ENCODE results near the gene ATP6V0D1. TPM values are rescaled to one million over a fixed set of nuclear protein-coding genes. Genes with fewer than 3 reads are reported as not detected.

ATP6V0D1 gene
- 100 to 1,000 TPM in 1 of 3 donors, 10 to 100 TPM in 2; 81.3 to 100 (median 90.2) TPM for polyA plus RNA-seq (ENCODE audit: insufficient read length in 3 of 3)
- long read RNA-seq, donor 1, transcript ATP6V0D1-201 (8 exons, 1,716 nt): major isoform, 44 of 46 reads
- long read RNA-seq, donor 1, partial matches to known transcripts: 0 of 46 reads
- long read RNA-seq, donor 1, other reads (novel, unspliced or antisense): 0 of 46 reads
- long read RNA-seq, donor 2, transcript ATP6V0D1-201 (8 exons, 1,716 nt): major isoform, 48 of 49 reads
- long read RNA-seq, donor 2, partial matches to known transcripts: 0 of 49 reads
- long read RNA-seq, donor 2, other reads (novel, unspliced or antisense): 0 of 49 reads
- long read RNA-seq, donor 3, transcript ATP6V0D1-201 (8 exons, 1,716 nt): major isoform, 33 of 35 reads
- long read RNA-seq, donor 3, partial matches to known transcripts: 0 of 35 reads
- long read RNA-seq, donor 3, other reads (novel, unspliced or antisense): 0 of 35 reads
- long read RNA-seq, donor 4, transcript ATP6V0D1-201 (8 exons, 1,716 nt): major isoform, 40 of 43 reads
- long read RNA-seq, donor 4, partial matches to known transcripts: 0 of 43 reads
- long read RNA-seq, donor 4, other reads (novel, unspliced or antisense): 0 of 43 reads
- long read RNA-seq, donor 5, transcript ATP6V0D1-201 (8 exons, 1,716 nt): major isoform, 25 of 25 reads
- long read RNA-seq, donor 5, partial matches to known transcripts: 0 of 25 reads
- long read RNA-seq, donor 5, other reads (novel, unspliced or antisense): 0 of 25 reads
- long read RNA-seq, donor 6, transcript ATP6V0D1-201 (8 exons, 1,716 nt): major isoform, 43 of 45 reads
- long read RNA-seq, donor 6, partial matches to known transcripts: 0 of 45 reads
- long read RNA-seq, donor 6, other reads (novel, unspliced or antisense): 0 of 45 reads
- long read RNA-seq, donor 7, transcript ATP6V0D1-201 (8 exons, 1,716 nt): major isoform, 52 of 54 reads
- long read RNA-seq, donor 7, partial matches to known transcripts: 0 of 54 reads
- long read RNA-seq, donor 7, other reads (novel, unspliced or antisense): 0 of 54 reads
- long read RNA-seq, donor 8, transcript ATP6V0D1-201 (8 exons, 1,716 nt): major isoform, 13 of 13 reads
- long read RNA-seq, donor 8, partial matches to known transcripts: 0 of 13 reads
- long read RNA-seq, donor 8, other reads (novel, unspliced or antisense): 0 of 13 reads
- long read RNA-seq, donor 9, transcript ATP6V0D1-201 (8 exons, 1,716 nt): major isoform, 50 of 50 reads
- long read RNA-seq, donor 9, partial matches to known transcripts: 0 of 50 reads
- long read RNA-seq, donor 9, other reads (novel, unspliced or antisense): 0 of 50 reads
- long read RNA-seq, donor 10, transcript ATP6V0D1-201 (8 exons, 1,716 nt): major isoform, 34 of 141 reads
- long read RNA-seq, donor 10, partial matches to known transcripts: 99 of 141 reads
- long read RNA-seq, donor 10, other reads (novel, unspliced or antisense): 8 of 141 reads
- long read RNA-seq, donor 11, transcript ATP6V0D1-201 (8 exons, 1,716 nt): major isoform, 32 of 33 reads
- long read RNA-seq, donor 11, partial matches to known transcripts: 0 of 33 reads
- long read RNA-seq, donor 11, other reads (novel, unspliced or antisense): 0 of 33 reads
- long read RNA-seq, donor 12, transcript ATP6V0D1-201 (8 exons, 1,716 nt): major isoform, 54 of 56 reads
- long read RNA-seq, donor 12, partial matches to known transcripts: 0 of 56 reads
- long read RNA-seq, donor 12, other reads (novel, unspliced or antisense): 0 of 56 reads
- long read RNA-seq, donor 13, transcript ATP6V0D1-201 (8 exons, 1,716 nt): major isoform, 24 of 25 reads
- long read RNA-seq, donor 13, partial matches to known transcripts: 0 of 25 reads
- long read RNA-seq, donor 13, other reads (novel, unspliced or antisense): 0 of 25 reads
- long read RNA-seq, donor 14: 0 reads
- long read RNA-seq, donor 15: 0 reads
- long read RNA-seq, donor 16, transcript ATP6V0D1-201 (8 exons, 1,716 nt): major isoform, 39 of 39 reads
- long read RNA-seq, donor 16, partial matches to known transcripts: 0 of 39 reads
- long read RNA-seq, donor 16, other reads (novel, unspliced or antisense): 0 of 39 reads

- peak; percentile 97 for DNase-seq
Measured at GRCh38 chr16:67480833-67481560, at the start of gene ATP6V0D1. Gene ATP6V0D1 (minus strand): TSS chr16:67481157. CDS start chr16:67481086, 71 bp downstream.

GRCh38 chr16:67530013-67530939, 49.3 kb upstream of the ATP6V0D1 start:
- peak; percentile 73 for DNase-seq

- no peak for DNase-seq
Measured at GRCh38 chr16:67529582-67530012, 48.6 kb upstream of the ATP6V0D1 start.

- DNase-seq: no peak
Measured at GRCh38 chr16:67528870-67529581, 48.1 kb upstream of the ATP6V0D1 start.

GRCh38 chr16:67528222-67528869, 47.4 kb upstream of the ATP6V0D1 start, which contains the start of gene RIPOR1:
Gene RIPOR1 (plus strand): TSS chr16:67528829. CDS start chr16:67538447, 9,618 bp downstream.
- no peak for DNase-seq

GRCh38 chr16:67526149-67526791, 45.3 kb upstream of the ATP6V0D1 start:
- DNase-seq: no peak

GRCh38 chr16:67525176-67525860, 44.4 kb upstream of the ATP6V0D1 start:
- no peak for DNase-seq

- peak; percentile 96 for DNase-seq
Measured at GRCh38 chr16:67521095-67521804, 40.3 kb upstream of the ATP6V0D1 start.

GRCh38 chr16:67519242-67519641, 38.3 kb upstream of the ATP6V0D1 start:
- DNase-seq: no peak

- DNase-seq: no peak
Measured at GRCh38 chr16:67518676-67519075, 37.7 kb upstream of the ATP6V0D1 start.

- DNase-seq: peak; percentile 57
Measured at GRCh38 chr16:67517661-67518423, 36.9 kb upstream of the ATP6V0D1 start.

- no peak for DNase-seq
Measured at GRCh38 chr16:67517155-67517445, 36.1 kb upstream of the ATP6V0D1 start.

GRCh38 chr16:67516296-67517154, 35.6 kb upstream of the ATP6V0D1 start:
- DNase-seq: no peak
